SK-N-SH (cell line): Measurements from ENCODE around the gene HAPLN2.

Experiments used
- CTCF ChIP-seq: fragments of 200-600 bp; sonication (generic); IDR thresholded peaks from 2 replicates; pipeline ENCODE4 v1.6.1; 2017; ENCODE audit warnings: antibody characterized with exemption, mild to moderate bottlenecking, moderate library complexity
- EP300 ChIP-seq, 2 experiments: IDR thresholded peaks; 2 replicates each; pipeline versions ENCODE4 v1.4.0 to v1.6.1; 2012; ENCODE audit warnings: borderline replicate concordance in 1 of 2, low read depth in 1 of 2, low read length in 1 of 2
- FOXM1 ChIP-seq: IDR thresholded peaks from 2 replicates; pipeline ENCODE4 v1.4.0; 2012; ENCODE audit warnings: low read depth, mild to moderate bottlenecking
- REST ChIP-seq: IDR thresholded peaks from 2 replicates; pipeline ENCODE4 v1.6.1; 2012; ENCODE audit warnings: mild to moderate bottlenecking, low read depth, low read length, moderate library complexity
- TAF1 ChIP-seq: IDR thresholded peaks from 2 replicates; pipeline ENCODE4 v1.6.1; 2012; ENCODE audit warnings: low read depth, mild to moderate bottlenecking, low read length, moderate library complexity, borderline replicate concordance
- TEAD4 ChIP-seq: IDR thresholded peaks from 2 replicates; pipeline ENCODE4 v1.4.0; 2012; ENCODE audit warnings: mild to moderate bottlenecking, borderline replicate concordance; ENCODE audit not compliant: insufficient read depth
- USF1 ChIP-seq: IDR thresholded peaks from 2 replicates; pipeline ENCODE4 v1.4.0; 2012; ENCODE audit warnings: low read depth, borderline replicate concordance

GRCh38 chr1:156664767-156665411 is 45.7 kb downstream of the HAPLN2 start:
- TF ChIP-seq TEAD4 (no peak), TAF1 (no peak), REST (no peak), CTCF (no peak), EP300 (IDR thresholded peaks at IDR 0.05; ENCODE audit: borderline replicate concordance in 1 of 2, low read depth in 1 of 2, low read length in 1 of 2) (no peak), FOXM1 (no peak), USF1 (no peak)
